HFFc6 (cell line): ENCODE measurements around the gene PRTFDC1. TPM values are rescaled to one million over a fixed set of nuclear protein-coding genes. Genes with fewer than 3 reads are reported as not detected.

ENCODE experiments used
- DNase-seq: peaks from one replicate; pipeline ENCODE4 v3.0.0-alpha.2; 2018
- H3K27ac Mint-ChIP-seq: 2 replicates; pipeline ENCODE4 v1.8.0; 2020; ENCODE audit warnings: mild to moderate bottlenecking, mixed read lengths
- H3K27me3 Mint-ChIP-seq: 2 replicates; pipeline ENCODE4 v1.8.0; 2021; ENCODE audit warnings: mild to moderate bottlenecking, moderate library complexity, mixed read lengths; ENCODE audit not compliant: insufficient read depth
- H3K36me3 Mint-ChIP-seq: 2 replicates; pipeline ENCODE4 v1.8.0; 2021; ENCODE audit warnings: low read depth, mixed read lengths
- H3K4me1 Mint-ChIP-seq: 2 replicates; pipeline ENCODE4 v1.8.0; 2020; ENCODE audit warnings: low read depth, mixed read lengths
- H3K4me3 Mint-ChIP-seq: 2 replicates; pipeline ENCODE4 v1.8.0; 2020; ENCODE audit warnings: mild to moderate bottlenecking, moderate library complexity, mixed read lengths
- H3K9me3 Mint-ChIP-seq: 2 replicates; pipeline ENCODE4 v1.8.0; 2020; ENCODE audit warnings: mild to moderate bottlenecking, mixed read lengths
- total RNA-seq, 6 experiments: library from RNA; stranded (reverse); fragmentation: NEBNext Ultra II Directional; extraction: Animal tissue kit (Norgen Biotek cat#: 25700); gene quantifications; 2 replicates in 1 of 6; 3 replicates in 5 of 6; pipeline ENCODE4 v1.2.3, GENCODE V29; 2021
- TF ChIP-seq, protein P1 (sequence below): fragments of 200-600 bp; sonication (generic); IDR thresholded peaks from 2 replicates; pipeline ENCODE4 v1.5.0; 2021; ENCODE audit warnings: antibody characterized with exemption, mild to moderate bottlenecking

The PRTFDC1 gene
- total RNA-seq, 6 experiments from 2014 or later: 16.2 to 32.6 (median 29.0) TPM

DNA sequence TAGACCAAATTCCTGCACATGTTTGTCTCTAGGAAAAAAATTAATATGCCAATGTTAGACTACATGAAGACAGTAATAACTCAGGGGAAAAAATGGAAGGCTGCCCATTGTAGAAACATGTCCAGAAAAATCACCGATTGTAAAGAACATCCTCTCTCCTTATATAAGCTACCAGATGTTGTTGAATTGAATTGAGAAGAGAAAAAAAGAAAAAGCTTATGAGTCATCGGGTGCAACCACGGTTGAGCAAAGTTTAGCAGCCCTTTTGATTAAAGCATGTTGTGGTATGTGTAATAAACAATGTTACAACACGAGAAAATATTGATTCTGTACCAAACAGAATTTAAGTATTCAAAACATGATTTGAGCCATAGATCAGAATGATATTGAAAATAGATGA is 126.4 kb downstream of the PRTFDC1 start:
- Mint-ChIP-seq H3K27ac (peak overlapping the region; percentile 24), H3K4me1 (peaks cover 39% of the 10 kb centered on the region), H3K36me3 (no peaks in the 10 kb centered on the region), H3K4me3 (peak overlapping the region; percentile 83), H3K27me3 (peaks cover 1% of the 10 kb centered on the region; the same call in 1 of the 2 replicates), H3K9me3 (no peaks in the 10 kb centered on the region)
- DNase-seq: peak; percentile 57
- TF ChIP-seq, protein P1, sequence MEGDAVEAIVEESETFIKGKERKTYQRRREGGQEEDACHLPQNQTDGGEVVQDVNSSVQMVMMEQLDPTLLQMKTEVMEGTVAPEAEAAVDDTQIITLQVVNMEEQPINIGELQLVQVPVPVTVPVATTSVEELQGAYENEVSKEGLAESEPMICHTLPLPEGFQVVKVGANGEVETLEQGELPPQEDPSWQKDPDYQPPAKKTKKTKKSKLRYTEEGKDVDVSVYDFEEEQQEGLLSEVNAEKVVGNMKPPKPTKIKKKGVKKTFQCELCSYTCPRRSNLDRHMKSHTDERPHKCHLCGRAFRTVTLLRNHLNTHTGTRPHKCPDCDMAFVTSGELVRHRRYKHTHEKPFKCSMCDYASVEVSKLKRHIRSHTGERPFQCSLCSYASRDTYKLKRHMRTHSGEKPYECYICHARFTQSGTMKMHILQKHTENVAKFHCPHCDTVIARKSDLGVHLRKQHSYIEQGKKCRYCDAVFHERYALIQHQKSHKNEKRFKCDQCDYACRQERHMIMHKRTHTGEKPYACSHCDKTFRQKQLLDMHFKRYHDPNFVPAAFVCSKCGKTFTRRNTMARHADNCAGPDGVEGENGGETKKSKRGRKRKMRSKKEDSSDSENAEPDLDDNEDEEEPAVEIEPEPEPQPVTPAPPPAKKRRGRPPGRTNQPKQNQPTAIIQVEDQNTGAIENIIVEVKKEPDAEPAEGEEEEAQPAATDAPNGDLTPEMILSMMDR: no peak

GRCh38 chr10:24825551-24825950 is 126.9 kb downstream of the PRTFDC1 start:
- DNase-seq: peak; percentile 21
- peak overlapping the region; percentile 83 for H3K4me3 Mint-ChIP-seq
- H3K9me3 Mint-ChIP-seq: no peaks in the 10 kb centered on the region

GRCh38 chr10:24824536-24824935 is 127.9 kb downstream of the PRTFDC1 start:
- no peak overlapping the region for H3K4me3 Mint-ChIP-seq
- peak overlapping the region; percentile 28; the same call in 1 of the 2 replicates for H3K27ac Mint-ChIP-seq
- TF ChIP-seq, protein P1: no peak
- H3K9me3 Mint-ChIP-seq: no peaks in the 10 kb centered on the region
- no peaks in the 10 kb centered on the region for H3K36me3 Mint-ChIP-seq
- H3K4me1 Mint-ChIP-seq: peaks cover 53% of the 10 kb centered on the region
- no peak for DNase-seq
- H3K27me3 Mint-ChIP-seq: peaks cover 1% of the 10 kb centered on the region; the same call in 1 of the 2 replicates

More at GRCh38 chr10:24825551-24825950, 126.9 kb downstream of the PRTFDC1 start:
- Mint-ChIP-seq H3K4me1 (peaks cover 43% of the 10 kb centered on the region), H3K27me3 (peaks cover 1% of the 10 kb centered on the region; the same call in 1 of the 2 replicates), H3K36me3 (no peaks in the 10 kb centered on the region), H3K27ac (peak overlapping the region; percentile 24)
- TF ChIP-seq, protein P1: no peak

DNA sequence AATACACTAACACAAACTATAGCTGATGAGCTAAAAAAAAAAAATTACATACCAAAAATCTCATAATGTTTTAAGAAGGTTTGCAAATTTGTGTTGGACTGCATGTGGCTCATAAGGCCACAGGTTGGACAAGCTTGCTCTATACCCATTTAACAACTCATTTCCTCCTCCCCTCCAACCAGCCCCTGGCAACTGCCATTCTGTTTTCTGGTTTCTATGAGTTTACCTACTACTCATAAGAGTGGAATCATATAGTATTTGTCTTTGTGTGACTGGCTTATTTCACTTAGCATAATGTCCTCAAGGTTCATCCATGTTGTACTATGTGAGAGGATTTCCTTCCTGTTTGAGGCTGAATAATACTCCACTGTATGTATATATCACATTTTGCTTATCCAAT is 128.3 kb downstream of the PRTFDC1 start:
- peaks cover 53% of the 10 kb centered on the region for H3K4me1 Mint-ChIP-seq
- TF ChIP-seq, protein P1: no peak
- H3K27me3 Mint-ChIP-seq: peaks cover 1% of the 10 kb centered on the region; the same call in 1 of the 2 replicates
- no peak overlapping the region for H3K4me3 Mint-ChIP-seq
- DNase-seq: peak; percentile 16
- peak overlapping the region; percentile 28; the same call in 1 of the 2 replicates for H3K27ac Mint-ChIP-seq
- no peaks in the 10 kb centered on the region for H3K9me3 Mint-ChIP-seq
- no peaks in the 10 kb centered on the region for H3K36me3 Mint-ChIP-seq

- DNase-seq: no peak
- Mint-ChIP-seq H3K4me1 (peaks cover 53% of the 10 kb centered on the region), H3K27me3 (no peaks in the 10 kb centered on the region)
Measured at GRCh38 chr10:24822590-24822989, 129.8 kb downstream of the PRTFDC1 start.

More at GRCh38 chr10:24822590-24822989, 129.8 kb downstream of the PRTFDC1 start:
- Mint-ChIP-seq H3K27ac (no peak overlapping the region), H3K4me3 (no peak overlapping the region), H3K36me3 (no peaks in the 10 kb centered on the region), H3K9me3 (no peaks in the 10 kb centered on the region)
- TF ChIP-seq, protein P1: no peak
